HepG2 (cell line): ENCODE measurements around the gene DCUN1D4. TPM values are rescaled to one million over a fixed set of nuclear protein-coding genes. Genes with fewer than 3 reads are reported as not detected.

Source experiments
- CBX1 ChIP-seq: IDR thresholded peaks from one replicate; pipeline ENCODE4 v1.6.1; 2016; ENCODE audit warnings: antibody characterized with exemption, low read depth
- ERF ChIP-seq: IDR thresholded peaks from 2 replicates; pipeline ENCODE4 v1.6.1; 2018; ENCODE audit warnings: missing biosample characterization, missing genetic modification reagents
- KLF15 ChIP-seq: sonication (generic); formaldehyde crosslinking; IDR thresholded peaks from 2 replicates; pipeline ENCODE4 v1.8.1; 2023; ENCODE audit warnings: borderline replicate concordance, mild to moderate bottlenecking, inconsistent platforms, missing genetic modification reagents, mixed read lengths
- MLLT10 ChIP-seq: sonication (generic); formaldehyde crosslinking; IDR thresholded peaks from 2 replicates; pipeline ENCODE4 v1.4.0; 2020; ENCODE audit warnings: missing genetic modification reagents
- MTA3 ChIP-seq: sonication (generic); formaldehyde crosslinking; IDR thresholded peaks from 2 replicates; pipeline ENCODE4 v1.4.0; 2020; ENCODE audit warnings: missing genetic modification reagents
- NFATC3 ChIP-seq: sonication (generic); formaldehyde crosslinking; IDR thresholded peaks from 2 replicates; pipeline ENCODE4 v1.5.1; 2020; ENCODE audit warnings: mild to moderate bottlenecking, missing genetic modification reagents
- NFE2L1 ChIP-seq: sonication (generic); formaldehyde crosslinking; IDR thresholded peaks from 2 replicates; pipeline ENCODE4 v1.4.0; 2020; ENCODE audit warnings: missing genetic modification reagents, mild to moderate bottlenecking, borderline replicate concordance
- NRL ChIP-seq: sonication (generic); formaldehyde crosslinking; IDR thresholded peaks from 2 replicates; pipeline ENCODE4 v1.5.0; 2020; ENCODE audit warnings: missing genetic modification reagents, mild to moderate bottlenecking, moderate library complexity, borderline replicate concordance
- PPARG ChIP-seq: conservative IDR thresholded peaks from 2 replicates; pipeline ENCODE4 v1.6.1; 2016; ENCODE audit warnings: missing biosample characterization, missing genetic modification reagents
- RNF2 ChIP-seq: fragments of 450-650 bp; conservative IDR thresholded peaks from 2 replicates; pipeline ENCODE4 v1.6.1; 2016; ENCODE audit warnings: low read depth
- SALL1 ChIP-seq: sonication (generic); formaldehyde crosslinking; IDR thresholded peaks from 2 replicates; pipeline ENCODE4 v1.8.0; 2022; ENCODE audit warnings: mild to moderate bottlenecking, missing genetic modification reagents
- SPEN ChIP-seq: sonication (generic); formaldehyde crosslinking; IDR thresholded peaks from 2 replicates; pipeline ENCODE4 v1.5.1; 2020; ENCODE audit warnings: low read depth, mild to moderate bottlenecking, missing genetic modification reagents
- TBX2 ChIP-seq: sonication (generic); formaldehyde crosslinking; IDR thresholded peaks from 2 replicates; pipeline ENCODE4 v1.5.0; 2020; ENCODE audit warnings: missing genetic modification reagents, mild to moderate bottlenecking, borderline replicate concordance
- TGIF2 ChIP-seq: IDR thresholded peaks from 2 replicates; pipeline ENCODE4 v1.6.1; 2016; ENCODE audit warnings: control low read depth, missing compliant biosample characterization
- ZFX ChIP-seq: sonication (generic); formaldehyde crosslinking; IDR thresholded peaks from 2 replicates; pipeline ENCODE4 v1.4.0; 2020; ENCODE audit warnings: mild to moderate bottlenecking, low read depth, missing genetic modification reagents, moderate library complexity
- ZIK1 ChIP-seq: sonication (generic); formaldehyde crosslinking; IDR thresholded peaks from 2 replicates; pipeline ENCODE4 v1.5.0; 2020; ENCODE audit warnings: mild to moderate bottlenecking, low read depth, missing genetic modification reagents, borderline replicate concordance
- ZNF331 ChIP-seq: sonication (generic); formaldehyde crosslinking; IDR thresholded peaks from 2 replicates; pipeline ENCODE4 v1.4.0; 2020; ENCODE audit warnings: missing genetic modification reagents
- ZNF460 ChIP-seq: sonication (generic); formaldehyde crosslinking; IDR thresholded peaks from 2 replicates; pipeline ENCODE4 v1.5.1; 2020; ENCODE audit warnings: missing genetic modification reagents, mild to moderate bottlenecking, borderline replicate concordance
- ZNF556 ChIP-seq: sonication (generic); formaldehyde crosslinking; IDR thresholded peaks from 2 replicates; pipeline ENCODE4 v1.4.0; 2020; ENCODE audit warnings: mild to moderate bottlenecking, missing genetic modification reagents, borderline replicate concordance
- ZNF607 ChIP-seq: sonication (generic); formaldehyde crosslinking; IDR thresholded peaks from 2 replicates; pipeline ENCODE4 v1.5.1; 2020; ENCODE audit warnings: missing genetic modification reagents, mild to moderate bottlenecking, borderline replicate concordance
- ZNF629 ChIP-seq: sonication (generic); formaldehyde crosslinking; conservative IDR thresholded peaks from 2 replicates; pipeline ENCODE4 v1.5.0; 2020; ENCODE audit warnings: missing genetic modification reagents
- ZNF746 ChIP-seq: sonication (generic); formaldehyde crosslinking; IDR thresholded peaks from 2 replicates; pipeline ENCODE4 v1.8.0; 2022; ENCODE audit warnings: mild to moderate bottlenecking, missing genetic modification reagents
- ZNF772 ChIP-seq: sonication (generic); formaldehyde crosslinking; IDR thresholded peaks from 2 replicates; pipeline ENCODE4 v1.5.0; 2020; ENCODE audit warnings: mild to moderate bottlenecking, missing genetic modification reagents
- polyA plus RNA-seq, 8 experiments: library from polyadenylated mRNA; depleted of rRNA in 3 of 8; stranded (reverse) in 7 of 8; unstranded in 1 of 8; fragments of >200 nt; fragmentation: Illumina TruSeq in 4 of 8; extraction: Trizol in 4 of 8; gene quantifications; 2 replicates each; pipeline versions ENCODE4 v1.2.1 to v1.2.3, GENCODE V29; 2011 to 2016; ENCODE audit warnings: low read depth in 4 of 8, missing spikeins in 1 of 8, mixed read lengths in 1 of 8; ENCODE audit not compliant: insufficient read depth in 1 of 8
- total RNA-seq, 5 experiments: library from RNA; depleted of rRNA; stranded (reverse); fragments of >200 nt; fragmentation: Illumina TruSeq; extraction: Trizol; gene quantifications; 2 replicates each; pipeline ENCODE4 v1.2.3, GENCODE V29; 2016; ENCODE audit warnings: low read depth in 1 of 5
- TF ChIP-seq, protein P1 (sequence below): sonication (generic); formaldehyde crosslinking; IDR thresholded peaks from 2 replicates; pipeline ENCODE4 v1.5.0; 2020; ENCODE audit warnings: mild to moderate bottlenecking, missing genetic modification reagents, borderline replicate concordance
- TF ChIP-seq, protein P2 (sequence below): IDR thresholded peaks from 2 replicates; pipeline ENCODE4 v1.6.1; 2016; ENCODE audit warnings: mild to moderate bottlenecking, missing biosample characterization, missing genetic modification reagents
- TF ChIP-seq, protein P3 (sequence below): sonication (generic); formaldehyde crosslinking; IDR thresholded peaks from 2 replicates; pipeline ENCODE4 v1.5.0; 2020; ENCODE audit warnings: missing genetic modification reagents
- TF ChIP-seq, protein P4 (sequence below): sonication (generic); formaldehyde crosslinking; IDR thresholded peaks from 2 replicates; pipeline ENCODE4 v1.4.0; 2020; ENCODE audit warnings: mild to moderate bottlenecking, missing genetic modification reagents

DCUN1D4 gene
- total and polyA plus RNA-seq, 2 of the 13 experiments (the other 11 are each of a cell fraction or from before 2014, with no cell fraction given): 27.9 to 44.4 TPM

DNA sequence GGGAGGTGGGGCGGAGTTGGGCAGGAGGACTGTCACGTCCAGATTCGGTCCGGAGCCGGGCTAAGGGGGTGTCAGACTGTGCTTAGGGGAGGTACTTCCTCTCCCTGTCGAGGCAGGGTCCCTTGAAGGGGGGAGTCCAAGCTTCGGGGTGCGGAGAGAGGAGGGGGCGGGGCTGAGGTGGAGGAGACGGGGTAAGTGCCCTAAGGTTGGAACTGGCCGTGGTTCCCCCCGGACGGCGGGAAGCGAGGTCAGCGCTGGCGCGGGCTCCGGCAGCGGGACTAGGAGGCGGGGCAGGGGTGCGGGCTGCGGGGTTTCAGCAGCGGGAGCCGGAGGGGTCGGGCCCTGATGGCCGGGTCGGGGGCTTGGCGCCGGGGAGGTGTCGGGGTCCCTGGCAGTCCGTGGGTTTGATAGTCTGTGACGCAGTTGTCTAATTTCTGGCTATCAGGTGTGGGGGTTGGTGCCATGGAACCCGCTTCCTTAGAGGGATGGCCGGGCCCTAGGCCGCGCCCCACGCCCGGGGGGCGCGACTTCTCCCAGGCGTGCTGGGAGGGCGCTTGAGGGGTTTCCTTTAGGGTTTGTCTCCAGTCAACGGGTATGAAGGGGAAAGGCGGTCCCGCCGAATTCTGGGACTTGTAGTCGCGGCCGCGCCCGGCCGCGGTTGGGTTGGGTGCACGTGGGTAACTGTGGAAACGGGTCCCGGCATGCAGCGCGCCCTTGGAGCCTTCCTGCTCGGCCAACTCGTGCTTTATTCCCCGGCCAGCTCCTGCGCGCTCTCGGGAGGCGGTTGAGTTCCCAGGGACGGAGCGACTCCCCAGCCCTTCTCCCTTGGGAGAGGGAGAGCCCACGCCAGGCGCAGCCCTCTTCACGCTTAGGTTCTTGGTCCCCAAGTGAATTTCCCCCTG is 1.5 kb downstream of the DCUN1D4 start (continued):
- TF ChIP-seq MLLT10 (CRISPR knock-in tag) (no peak), NFE2L1 (CRISPR knock-in tag) (no peak), SALL1 (peak; percentile 65), ZFX (CRISPR knock-in tag) (peak; percentile 67), RNF2 (0 out of 2 replicates have a peak, but pooled peaks have one; percentile 57), ZIK1 (CRISPR knock-in tag) (peak; percentile 48; the same call in 1 of the 2 replicates), ZNF607 (peak; percentile 54; the same call in 1 of the 2 replicates), SPEN (peak; percentile 66), ZNF556 (CRISPR knock-in tag) (0 out of 2 replicates have a peak, but pooled peaks have one; percentile 61), TGIF2 (CRISPR knock-in tag) (0 out of 2 replicates have a peak, but pooled peaks have one; percentile 35), KLF15 (CRISPR knock-in tag) (no peak), CBX1 (peak; percentile 54), PPARG (CRISPR knock-in tag) (no peak), TBX2 (CRISPR knock-in tag) (peak; percentile 64), ZNF629 (CRISPR knock-in tag) (0 out of 2 replicates have a peak, but pooled peaks have one; percentile 8), NRL (CRISPR knock-in tag) (peak; percentile 77), ZNF746 (CRISPR knock-in tag) (peak; percentile 57; the same call in 1 of the 2 replicates), ZNF331 (CRISPR knock-in tag) (peak; percentile 29; the same call in 1 of the 2 replicates), MTA3 (CRISPR knock-in tag) (no peak), ZNF772 (CRISPR knock-in tag) (0 out of 2 replicates have a peak, but pooled peaks have one; percentile 39), NFATC3 (CRISPR knock-in tag) (no peak), ZNF460 (no peak), ERF (CRISPR knock-in tag) (no peak)
- TF ChIP-seq, protein P1, sequence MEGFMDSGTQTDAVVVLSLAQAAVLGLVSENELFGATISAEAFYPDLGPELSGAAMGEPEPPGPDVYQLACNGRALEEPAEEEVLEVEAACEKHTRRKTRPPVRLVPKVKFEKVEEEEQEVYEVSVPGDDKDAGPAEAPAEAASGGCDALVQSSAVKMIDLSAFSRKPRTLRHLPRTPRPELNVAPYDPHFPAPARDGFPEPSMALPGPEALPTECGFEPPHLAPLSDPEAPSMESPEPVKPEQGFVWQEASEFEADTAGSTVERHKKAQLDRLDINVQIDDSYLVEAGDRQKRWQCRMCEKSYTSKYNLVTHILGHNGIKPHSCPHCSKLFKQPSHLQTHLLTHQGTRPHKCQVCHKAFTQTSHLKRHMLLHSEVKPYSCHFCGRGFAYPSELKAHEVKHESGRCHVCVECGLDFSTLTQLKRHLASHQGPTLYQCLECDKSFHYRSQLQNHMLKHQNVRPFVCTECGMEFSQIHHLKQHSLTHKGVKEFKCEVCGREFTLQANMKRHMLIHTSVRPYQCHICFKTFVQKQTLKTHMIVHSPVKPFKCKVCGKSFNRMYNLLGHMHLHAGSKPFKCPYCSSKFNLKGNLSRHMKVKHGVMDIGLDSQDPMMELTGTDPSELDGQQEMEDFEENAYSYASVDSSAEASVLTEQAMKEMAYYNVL (CRISPR knock-in tag): no peak
- TF ChIP-seq, protein P2, sequence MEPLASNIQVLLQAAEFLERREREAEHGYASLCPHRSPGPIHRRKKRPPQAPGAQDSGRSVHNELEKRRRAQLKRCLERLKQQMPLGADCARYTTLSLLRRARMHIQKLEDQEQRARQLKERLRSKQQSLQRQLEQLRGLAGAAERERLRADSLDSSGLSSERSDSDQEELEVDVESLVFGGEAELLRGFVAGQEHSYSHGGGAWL: peak; percentile 81; the same call in 1 of the 2 replicates
- TF ChIP-seq, protein P3, sequence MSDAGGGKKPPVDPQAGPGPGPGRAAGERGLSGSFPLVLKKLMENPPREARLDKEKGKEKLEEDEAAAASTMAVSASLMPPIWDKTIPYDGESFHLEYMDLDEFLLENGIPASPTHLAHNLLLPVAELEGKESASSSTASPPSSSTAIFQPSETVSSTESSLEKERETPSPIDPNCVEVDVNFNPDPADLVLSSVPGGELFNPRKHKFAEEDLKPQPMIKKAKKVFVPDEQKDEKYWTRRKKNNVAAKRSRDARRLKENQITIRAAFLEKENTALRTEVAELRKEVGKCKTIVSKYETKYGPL (CRISPR knock-in tag): no peak
- TF ChIP-seq, protein P4, sequence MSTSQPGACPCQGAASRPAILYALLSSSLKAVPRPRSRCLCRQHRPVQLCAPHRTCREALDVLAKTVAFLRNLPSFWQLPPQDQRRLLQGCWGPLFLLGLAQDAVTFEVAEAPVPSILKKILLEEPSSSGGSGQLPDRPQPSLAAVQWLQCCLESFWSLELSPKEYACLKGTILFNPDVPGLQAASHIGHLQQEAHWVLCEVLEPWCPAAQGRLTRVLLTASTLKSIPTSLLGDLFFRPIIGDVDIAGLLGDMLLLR (CRISPR knock-in tag): no peak; the same call in 1 of the 2 replicates
